ENCODE measurements around the gene WSB1. TPM values are rescaled to one million over a fixed set of nuclear protein-coding genes. Genes with fewer than 3 reads are reported as not detected.

WSB1 gene
- total RNA-seq, 1 experiment from 2014 or later = 157 TPM

- H3K27me3 ChIP-seq (replicated peaks; ENCODE audit: control insufficient read depth, insufficient read depth, low read length) = no peaks in the 10 kb centered on the region
- no peak overlapping the region for H3K27ac Mint-ChIP-seq (ENCODE audit: unreplicated experiment)
- no peaks in the 10 kb centered on the region for H3K9me3 Mint-ChIP-seq (ENCODE audit: unreplicated experiment)
- no peak overlapping the region for H3K4me3 ChIP-seq (ENCODE audit: low read depth, low read length)
- ChIA-PET POLR2A (no interaction called here), CTCF (no interaction called here)
- H3K36me3 ChIP-seq (ENCODE audit: control insufficient read depth, insufficient read depth, low read length) = no peaks in the 10 kb centered on the region
- DNase-seq = no peak
- no peaks in the 10 kb centered on the region for H3K36me3 Mint-ChIP-seq (ENCODE audit: insufficient read depth, unreplicated experiment)
- no TSS peak for BruUV-seq (replicated peaks)
- H3K4me3 Mint-ChIP-seq (ENCODE audit: unreplicated experiment) = no peak overlapping the region
- no peaks in the 10 kb centered on the region for H3K9me3 ChIP-seq
- TF ChIP-seq, protein P1, sequence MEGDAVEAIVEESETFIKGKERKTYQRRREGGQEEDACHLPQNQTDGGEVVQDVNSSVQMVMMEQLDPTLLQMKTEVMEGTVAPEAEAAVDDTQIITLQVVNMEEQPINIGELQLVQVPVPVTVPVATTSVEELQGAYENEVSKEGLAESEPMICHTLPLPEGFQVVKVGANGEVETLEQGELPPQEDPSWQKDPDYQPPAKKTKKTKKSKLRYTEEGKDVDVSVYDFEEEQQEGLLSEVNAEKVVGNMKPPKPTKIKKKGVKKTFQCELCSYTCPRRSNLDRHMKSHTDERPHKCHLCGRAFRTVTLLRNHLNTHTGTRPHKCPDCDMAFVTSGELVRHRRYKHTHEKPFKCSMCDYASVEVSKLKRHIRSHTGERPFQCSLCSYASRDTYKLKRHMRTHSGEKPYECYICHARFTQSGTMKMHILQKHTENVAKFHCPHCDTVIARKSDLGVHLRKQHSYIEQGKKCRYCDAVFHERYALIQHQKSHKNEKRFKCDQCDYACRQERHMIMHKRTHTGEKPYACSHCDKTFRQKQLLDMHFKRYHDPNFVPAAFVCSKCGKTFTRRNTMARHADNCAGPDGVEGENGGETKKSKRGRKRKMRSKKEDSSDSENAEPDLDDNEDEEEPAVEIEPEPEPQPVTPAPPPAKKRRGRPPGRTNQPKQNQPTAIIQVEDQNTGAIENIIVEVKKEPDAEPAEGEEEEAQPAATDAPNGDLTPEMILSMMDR (IDR thresholded peaks at IDR 0.05; ENCODE audit: insufficient read depth in 1 of 2, low read depth in 1 of 2, low read length in 1 of 2, severe bottlenecking in 1 of 2, unreplicated experiment in 1 of 2) = no peak
- intact Hi-C loops (cut with micrococcal nuclease; ENCODE audit: unreplicated experiment) = no loop called here
- peaks cover 33% of the 10 kb centered on the region for H3K4me1 ChIP-seq
- peaks cover 28% of the 10 kb centered on the region for H3K4me1 Mint-ChIP-seq (ENCODE audit: low read depth, unreplicated experiment)
- H3K27me3 Mint-ChIP-seq (ENCODE audit: insufficient read depth, unreplicated experiment) = no peaks in the 10 kb centered on the region
Observed at GRCh38 chr17:27268394-27269085, 25.4 kb upstream of the WSB1 start.

DNA sequence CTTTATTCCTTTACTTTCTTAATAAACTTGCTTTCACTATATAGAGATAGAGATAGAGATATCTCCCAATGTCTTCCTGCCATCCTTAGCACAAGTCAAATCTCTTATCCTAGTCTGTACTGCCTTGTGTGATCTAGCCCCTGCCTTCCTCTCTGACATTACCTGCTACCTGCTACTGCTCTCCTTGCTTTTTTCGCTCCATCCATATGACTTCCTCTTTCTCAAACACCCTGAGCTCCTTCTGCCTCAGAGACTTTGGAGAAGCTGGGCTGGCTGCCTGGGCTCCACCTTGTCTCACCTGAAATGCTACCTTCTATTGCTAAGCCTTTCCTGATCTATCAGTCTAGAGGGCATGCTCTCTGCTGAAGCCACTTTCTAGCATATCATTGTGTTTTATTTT lies 24.7 kb upstream of the WSB1 start:
- intact Hi-C loops (cut with micrococcal nuclease; ENCODE audit: unreplicated experiment) = no loop called here
- peaks cover 26% of the 10 kb centered on the region for H3K4me1 ChIP-seq
- Mint-ChIP-seq H3K4me1 (ENCODE audit: low read depth, unreplicated experiment) (peaks cover 21% of the 10 kb centered on the region), H3K27me3 (ENCODE audit: insufficient read depth, unreplicated experiment) (no peaks in the 10 kb centered on the region), H3K27ac (ENCODE audit: unreplicated experiment) (no peak overlapping the region), H3K9me3 (ENCODE audit: unreplicated experiment) (no peaks in the 10 kb centered on the region), H3K36me3 (ENCODE audit: insufficient read depth, unreplicated experiment) (no peaks in the 10 kb centered on the region), H3K4me3 (ENCODE audit: unreplicated experiment) (no peak overlapping the region)
- TF ChIP-seq, protein P1 (IDR thresholded peaks at IDR 0.05; ENCODE audit: insufficient read depth in 1 of 2, low read depth in 1 of 2, low read length in 1 of 2, severe bottlenecking in 1 of 2, unreplicated experiment in 1 of 2) = no peak
- DNase-seq = no peak
- POLR2A ChIA-PET = no interaction called here
- no TSS peak for BruUV-seq (replicated peaks)
- H3K9me3 ChIP-seq = no peaks in the 10 kb centered on the region
- CTCF ChIA-PET = no interaction called here
- H3K27me3 ChIP-seq (replicated peaks; ENCODE audit: control insufficient read depth, insufficient read depth, low read length) = no peaks in the 10 kb centered on the region
- no peak overlapping the region for H3K4me3 ChIP-seq (ENCODE audit: low read depth, low read length)
- no peaks in the 10 kb centered on the region for H3K36me3 ChIP-seq (ENCODE audit: control insufficient read depth, insufficient read depth, low read length)

DNA sequence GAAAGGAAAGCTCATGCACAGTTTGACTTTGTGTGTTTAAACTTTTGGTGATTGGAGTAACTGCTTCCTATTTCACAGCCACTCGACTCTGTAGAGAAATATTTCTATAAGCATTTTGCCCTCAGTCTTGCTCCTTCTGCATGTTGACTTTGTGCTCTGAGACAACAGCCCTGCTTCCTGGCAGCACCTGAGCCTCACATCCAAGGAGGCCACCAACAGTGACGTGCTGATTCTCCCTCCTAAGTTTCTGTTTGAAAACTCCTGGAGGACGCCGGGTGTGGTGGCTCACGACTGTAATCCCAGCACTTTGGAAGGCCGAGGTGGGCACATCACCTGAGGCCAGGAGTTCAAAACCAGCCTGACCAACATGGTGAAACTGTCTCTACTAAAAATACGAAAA lies 23.9 kb upstream of the WSB1 start:
- no peak overlapping the region for H3K4me3 ChIP-seq (ENCODE audit: low read depth, low read length)
- H3K9me3 ChIP-seq = no peaks in the 10 kb centered on the region
- TF ChIP-seq, protein P1 (IDR thresholded peaks at IDR 0.05; ENCODE audit: insufficient read depth in 1 of 2, low read depth in 1 of 2, low read length in 1 of 2, severe bottlenecking in 1 of 2, unreplicated experiment in 1 of 2) = no peak
- Mint-ChIP-seq H3K4me1 (ENCODE audit: low read depth, unreplicated experiment) (peaks cover 16% of the 10 kb centered on the region), H3K9me3 (ENCODE audit: unreplicated experiment) (no peaks in the 10 kb centered on the region), H3K27me3 (ENCODE audit: insufficient read depth, unreplicated experiment) (no peaks in the 10 kb centered on the region), H3K36me3 (ENCODE audit: insufficient read depth, unreplicated experiment) (peaks cover 5% of the 10 kb centered on the region), H3K4me3 (ENCODE audit: unreplicated experiment) (no peak overlapping the region), H3K27ac (ENCODE audit: unreplicated experiment) (no peak overlapping the region)
- H3K27me3 ChIP-seq (replicated peaks; ENCODE audit: control insufficient read depth, insufficient read depth, low read length) = no peaks in the 10 kb centered on the region
- peaks cover 18% of the 10 kb centered on the region for H3K4me1 ChIP-seq
- no peaks in the 10 kb centered on the region for H3K36me3 ChIP-seq (ENCODE audit: control insufficient read depth, insufficient read depth, low read length)
- no TSS peak for BruUV-seq (replicated peaks)
- ChIA-PET CTCF (no interaction called here), POLR2A (no interaction called here)
- DNase-seq = no peak
- intact Hi-C loops (cut with micrococcal nuclease; ENCODE audit: unreplicated experiment) = no loop called here
